ENCODE measurements around the gene COL4A6. TPM values are rescaled to one million over a fixed set of nuclear protein-coding genes. Genes with fewer than 3 reads are reported as not detected.

The COL4A6 gene
- total RNA-seq, 1 donor from 2014 or later: 1.8 TPM

- H3K4me3 ChIP-seq (ENCODE audit: low read depth, low read length): no peak overlapping the region
- TF ChIP-seq CTCF (IDR thresholded peaks at IDR 0.05; ENCODE audit: insufficient read depth, low read length, poor library complexity, severe bottlenecking): no peak
These were observed 269.1 kb downstream of the COL4A6 start for GRCh38 chrX:108168961-108169740.

GRCh38 chrX:108167211-108167872 lies 270.9 kb downstream of the COL4A6 start:
- H3K36me3 ChIP-seq (ENCODE audit: control insufficient read depth, insufficient read depth, low read length): no peaks in the 10 kb centered on the region
- no peak for DNase-seq (ENCODE audit: low read depth)

More at GRCh38 chrX:108168961-108169740, 269.1 kb downstream of the COL4A6 start:
- H3K27me3 ChIP-seq (ENCODE audit: control insufficient read depth, insufficient read depth, low read length): peaks cover 2% of the 10 kb centered on the region
- H3K36me3 ChIP-seq (ENCODE audit: control insufficient read depth, insufficient read depth, low read length): no peaks in the 10 kb centered on the region
- DNase-seq (ENCODE audit: low read depth): no peak

GRCh38 chrX:108165383-108166111 lies 272.7 kb downstream of the COL4A6 start:
- peaks cover 2% of the 10 kb centered on the region for H3K27me3 ChIP-seq (ENCODE audit: control insufficient read depth, insufficient read depth, low read length)
- TF ChIP-seq CTCF (IDR thresholded peaks at IDR 0.05; ENCODE audit: insufficient read depth, low read length, poor library complexity, severe bottlenecking): peak; percentile 52
- H3K4me3 ChIP-seq (ENCODE audit: low read depth, low read length): no peak overlapping the region
- H3K36me3 ChIP-seq (ENCODE audit: control insufficient read depth, insufficient read depth, low read length): no peaks in the 10 kb centered on the region
- DNase-seq (ENCODE audit: low read depth): no peak

More at GRCh38 chrX:108167211-108167872, 270.9 kb downstream of the COL4A6 start:
- no peak for TF ChIP-seq CTCF (IDR thresholded peaks at IDR 0.05; ENCODE audit: insufficient read depth, low read length, poor library complexity, severe bottlenecking)
- Histone ChIP-seq H3K4me3 (ENCODE audit: low read depth, low read length) (no peak overlapping the region), H3K27me3 (ENCODE audit: control insufficient read depth, insufficient read depth, low read length) (peaks cover 2% of the 10 kb centered on the region)

- TF ChIP-seq CTCF (IDR thresholded peaks at IDR 0.05; ENCODE audit: insufficient read depth, low read length, poor library complexity, severe bottlenecking): no peak
- Histone ChIP-seq H3K36me3 (ENCODE audit: control insufficient read depth, insufficient read depth, low read length) (no peaks in the 10 kb centered on the region), H3K27me3 (ENCODE audit: control insufficient read depth, insufficient read depth, low read length) (peaks cover 2% of the 10 kb centered on the region), H3K4me3 (ENCODE audit: low read depth, low read length) (no peak overlapping the region)
- DNase-seq (ENCODE audit: low read depth): no peak
These were observed 274.7 kb downstream of the COL4A6 start for GRCh38 chrX:108163333-108164082.

- peaks cover 2% of the 10 kb centered on the region for H3K27me3 ChIP-seq (ENCODE audit: control insufficient read depth, insufficient read depth, low read length)
- no peak overlapping the region for H3K4me3 ChIP-seq (ENCODE audit: low read depth, low read length)
- no peaks in the 10 kb centered on the region for H3K36me3 ChIP-seq (ENCODE audit: control insufficient read depth, insufficient read depth, low read length)
- no peak for TF ChIP-seq CTCF (IDR thresholded peaks at IDR 0.05; ENCODE audit: insufficient read depth, low read length, poor library complexity, severe bottlenecking)
- no peak for DNase-seq (ENCODE audit: low read depth)
These were observed 276.0 kb downstream of the COL4A6 start for GRCh38 chrX:108162265-108162664.
